B cell (primary cell): ENCODE results near the gene ACKR2. TPM values are rescaled to one million over a fixed set of nuclear protein-coding genes. Genes with fewer than 3 reads are reported as not detected.
A peak's percentile ranks its signal among the peaks of the same experiment; 100 is the strongest.

Experiments used
- ATAC-seq: fragments of 200-7000 bp; cut with Tn5 transposase; one replicate; pipeline ENCODE4 v1.10.0; 2021; ENCODE audit warnings: low read depth, mild to moderate bottlenecking, moderate number of reproducible peaks, moderate library complexity
- CTCF ChIA-PET: fragments of 350-600 bp; sonication (Branson Sonifier 250); formaldehyde crosslinking; loops from one replicate; lab custom pipeline; 2021; ENCODE audit warnings: antibody characterized with exemption, inconsistent platforms; lab: Charles Lee
- POLR2A ChIA-PET: fragments of 350-600 bp; sonication (Branson Sonifier 250); formaldehyde crosslinking; loops from one replicate; lab custom pipeline; 2021; ENCODE audit warnings: antibody characterized with exemption; lab: Charles Lee
- DNase-seq: peaks from one replicate; pipeline ENCODE4 v3.0.0; 2013
- H2AFZ ChIP-seq: 2 replicates; pipeline ENCODE4 v1.6.1; 2012; ENCODE audit warnings: mild to moderate bottlenecking, low read depth, low read length; ENCODE audit not compliant: insufficient read depth, poor library complexity, severe bottlenecking
- H3K27ac ChIP-seq, 2 donors: 1 replicate in 1 of 2; 2 replicates in 1 of 2; pipeline ENCODE4 v1.5.1; 2012 to 2013; ENCODE audit warnings: low read length in 2 of 2, mild to moderate bottlenecking in 2 of 2, moderate library complexity in 1 of 2
- H3K27me3 ChIP-seq, 4 experiments: fragments of 200-600 bp in 1 of 4; sonication (generic) in 1 of 4; replicated peaks in 1 of 4; 1 replicate in 2 of 4; 2 replicates in 2 of 4; pipeline versions ENCODE4 v1.6.1 to v1.7.0; 2013 to 2016; ENCODE audit warnings: low read length in 3 of 4, mild to moderate bottlenecking in 2 of 4, mixed read lengths in 1 of 4, moderate library complexity in 1 of 4; ENCODE audit not compliant: insufficient read depth in 4 of 4, control insufficient read depth in 3 of 4; ENCODE audit errors: control extremely low read depth in 1 of 4
- H3K36me3 ChIP-seq, 2 experiments: replicated peaks in 1 of 2; 1 replicate in 1 of 2; 2 replicates in 1 of 2; pipeline versions ENCODE4 v1.6.1 to v1.7.1; 2013; ENCODE audit warnings: low read length in 1 of 2; ENCODE audit not compliant: insufficient read depth in 2 of 2, control insufficient read depth in 1 of 2; ENCODE audit errors: control extremely low read depth in 1 of 2, extremely low read depth in 1 of 2
- H3K4me1 ChIP-seq, 2 donors: fragments of 200-600 bp in 1 of 2; sonication (generic) in 1 of 2; 1 replicate in 1 of 2; 2 replicates in 1 of 2; pipeline versions ENCODE4 v1.5.1 to v1.6.1; 2013 to 2017; ENCODE audit warnings: low read length in 2 of 2; ENCODE audit not compliant: control insufficient read depth in 2 of 2, insufficient read depth in 2 of 2
- H3K4me2 ChIP-seq: replicated peaks from 2 replicates; pipeline ENCODE3; 2012; ENCODE audit warnings: mild to moderate bottlenecking, low read depth, low read length; ENCODE audit not compliant: poor library complexity, severe bottlenecking
- H3K4me3 ChIP-seq, 5 experiments: fragments of 200-600 bp in 1 of 5; sonication (generic) in 1 of 5; 1 replicate in 3 of 5; 2 replicates in 2 of 5; pipeline versions ENCODE4 v1.5.1 to v1.7.0; 2011 to 2016; ENCODE audit warnings: low read length in 4 of 5, mild to moderate bottlenecking in 4 of 5, low read depth in 2 of 5, control low read depth in 1 of 5, moderate library complexity in 1 of 5; ENCODE audit not compliant: insufficient read depth in 1 of 5; ENCODE audit errors: control extremely low read depth in 1 of 5, extremely low read depth in 1 of 5
- H3K79me2 ChIP-seq: fragments of 200-600 bp; sonication (generic); one replicate; pipeline ENCODE4 v1.6.0; 2016; ENCODE audit warnings: low read length; ENCODE audit not compliant: control insufficient read depth, insufficient read depth
- H3K9ac ChIP-seq: fragments of 200-600 bp; sonication (generic); 2 replicates; pipeline ENCODE4 v1.6.1; 2017; ENCODE audit warnings: mild to moderate bottlenecking, low read length, moderate library complexity
- H3K9me3 ChIP-seq, 3 donors: one replicate each; pipeline versions ENCODE4 v1.6.1 to v1.7.1; 2013; ENCODE audit warnings: low read length in 2 of 3; ENCODE audit not compliant: control insufficient read depth in 2 of 3, insufficient read depth in 1 of 3; ENCODE audit errors: control extremely low read depth in 1 of 3
- H4K20me1 ChIP-seq: 2 replicates; pipeline ENCODE4 v1.6.0; 2012; ENCODE audit warnings: mild to moderate bottlenecking, low read length; ENCODE audit not compliant: insufficient read depth, control insufficient read depth, poor library complexity, severe bottlenecking
- H3K27ac Mint-ChIP-seq: one replicate; pipeline ENCODE4 v1.8.0; 2021; ENCODE audit warnings: mixed read lengths
- H3K27me3 Mint-ChIP-seq: one replicate; pipeline ENCODE4 v1.8.0; 2021; ENCODE audit warnings: mixed read lengths
- H3K4me1 Mint-ChIP-seq: one replicate; pipeline ENCODE4 v1.8.0; 2021; ENCODE audit warnings: mixed read lengths
- H3K4me3 Mint-ChIP-seq: one replicate; pipeline ENCODE4 v1.8.0; 2021; ENCODE audit warnings: mixed read lengths
- H3K9me3 Mint-ChIP-seq: one replicate; pipeline ENCODE4 v1.8.0; 2022; ENCODE audit warnings: mixed read lengths; ENCODE audit not compliant: insufficient read depth
- CTCF ChIP-seq: fragments of 200-600 bp; IDR thresholded peaks from one replicate; pipeline ENCODE4 v1.8.0; 2022; ENCODE audit warnings: antibody characterized with exemption, mild to moderate bottlenecking
- EZH2 ChIP-seq: IDR thresholded peaks from 2 replicates; pipeline ENCODE4 v1.6.1; 2012; ENCODE audit warnings: borderline replicate concordance, low read depth, mild to moderate bottlenecking, moderate library complexity, low read length; ENCODE audit not compliant: insufficient read depth, poor library complexity, severe bottlenecking
- WGBS: methylation state at CpG from one replicate; pipeline ENCODE4 v1.1.5; 2013; ENCODE audit warnings: missing lambda C conversion rate; ENCODE audit not compliant: insufficient coverage; 5-methylcytosine and 5-hydroxymethylcytosine counted together
- intact Hi-C: fragments of 100-400 bp; cut with micrococcal nuclease; formaldehyde crosslinking; loops from one replicate; pipeline ENCODE4 v1.10.0; 2022
- polyA plus RNA-seq: library from polyadenylated mRNA; depleted of rRNA; stranded (reverse); fragments of >200 nt; gene quantifications from 2 replicates; pipeline ENCODE4 v1.2.3, GENCODE V29; 2012
- total RNA-seq, 2 donors: library from RNA; stranded (reverse); fragments of 120-200 nt in 1 of 2; gene quantifications; 1 replicate in 1 of 2; 2 replicates in 1 of 2; pipeline versions ENCODE4 v1.2.3 to v1.2.4, GENCODE V29; 2013 to 2022

ACKR2 gene
- total and polyA plus RNA-seq, 2 donors (not counting 1 experiment from before 2014, with no cell fraction given) = 0.31 to 1.7 TPM

GRCh38 chr3:42831321-42831713, 22.1 kb downstream of the ACKR2 start:
- ChIA-PET CTCF (interaction anchor here (0.8 to 3.4 kb wide), 20 partner anchors 8 to 249 kb away, joined by 3 to 65 read pairs (median 5); partner anchors contain the start of genes CYP8B1 and HIGD1A), POLR2A (no interaction called here)
- Histone ChIP-seq H3K4me1 (no peaks in the 10 kb centered on the region), H3K27ac (no peak overlapping the region), H3K36me3 (no peaks in the 10 kb centered on the region), H3K79me2 (no peaks in the 10 kb centered on the region), H2AFZ (peak overlapping the region; percentile 7), H3K9me3 (no peaks in the 10 kb centered on the region), H3K4me3 (no peak overlapping the region), H3K4me2 (no peak overlapping the region), H3K27me3 (no peaks in the 10 kb centered on the region), H4K20me1 (no peaks in the 10 kb centered on the region), H3K9ac (no peak overlapping the region)
- H3K27ac Mint-ChIP-seq = no peak overlapping the region
- ATAC-seq = peak; percentile 76
- H3K27me3 Mint-ChIP-seq = peaks cover 15% of the 10 kb centered on the region
- no peak overlapping the region for H3K4me3 Mint-ChIP-seq
- no peak for TF ChIP-seq EZH2
- TF ChIP-seq CTCF = peak; percentile 88
- peak; percentile 81 for DNase-seq
- intact Hi-C loops = loop anchor here (1.0 to 2.0 kb wide), 3 partner anchors 27 to 51 kb away; partner anchors contain the start of gene HIGD1A
- H3K4me1 Mint-ChIP-seq = peaks cover 4% of the 10 kb centered on the region
- WGBS = 27% methylated on average over 3 of the region's 3 CpGs
- H3K9me3 Mint-ChIP-seq = no peaks in the 10 kb centered on the region

DNA sequence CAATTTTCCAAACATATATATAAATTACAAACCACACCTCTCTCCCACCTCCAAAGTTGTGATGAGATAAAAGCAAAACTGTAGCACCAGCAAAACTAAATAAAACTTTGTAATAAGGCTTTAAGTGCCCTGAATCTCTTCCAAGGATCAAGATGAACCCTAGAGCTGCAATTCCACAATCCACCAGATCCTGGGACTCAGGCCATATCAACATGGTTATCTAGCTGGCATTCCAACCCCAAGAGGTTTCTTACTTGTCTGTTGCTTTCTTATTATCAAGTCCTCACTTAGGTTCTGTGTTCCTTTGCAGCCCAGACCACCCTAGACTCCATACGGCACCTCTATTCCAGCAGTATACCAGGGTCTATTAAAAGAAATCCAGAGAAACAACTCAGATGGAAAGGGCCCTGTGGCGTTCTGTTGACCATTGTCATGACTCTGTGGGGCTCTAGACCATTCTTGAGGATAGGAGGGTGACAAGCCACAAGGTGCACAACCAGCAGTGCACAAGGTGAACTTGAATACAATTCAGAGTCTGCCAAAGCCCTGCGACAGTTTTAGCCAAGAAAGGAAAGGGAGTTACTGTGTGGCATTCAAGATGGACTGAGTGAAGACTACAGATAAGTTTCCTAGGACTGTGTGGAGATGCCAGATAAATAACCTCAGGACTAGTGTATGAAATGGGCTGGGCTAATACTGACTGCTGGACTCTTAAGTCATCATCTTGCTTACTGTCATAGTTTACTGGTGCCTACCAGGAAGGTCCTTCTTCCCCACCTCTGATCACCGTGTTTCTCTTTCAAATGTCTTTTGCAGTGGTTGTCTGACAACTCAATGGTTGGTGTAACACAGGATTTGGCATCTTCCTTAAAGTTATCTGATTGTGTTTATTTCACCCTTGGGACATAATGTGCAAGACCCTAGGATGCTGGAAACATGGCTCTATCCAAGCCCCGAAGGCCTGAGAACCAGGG, 27.2 kb downstream of the ACKR2 start:
- no peaks in the 10 kb centered on the region for H3K27me3 ChIP-seq
- no peak overlapping the region for H3K4me3 ChIP-seq
- H3K9me3 Mint-ChIP-seq = no peaks in the 10 kb centered on the region
- intact Hi-C loops = no loop called here
- no peaks in the 10 kb centered on the region for H3K79me2 ChIP-seq
- H3K4me3 Mint-ChIP-seq = no peak overlapping the region
- H3K27ac ChIP-seq = no peak overlapping the region
- no peak for DNase-seq
- WGBS = 91% methylated on average over 4 of the region's 5 CpGs
- H3K9ac ChIP-seq = no peak overlapping the region
- no peaks in the 10 kb centered on the region for H4K20me1 ChIP-seq
- TF ChIP-seq CTCF (no peak), EZH2 (no peak)
- peaks cover 8% of the 10 kb centered on the region for H3K4me1 Mint-ChIP-seq
- no peak overlapping the region for H2AFZ ChIP-seq
- no peak overlapping the region for H3K4me2 ChIP-seq
- ATAC-seq = no peak
- POLR2A ChIA-PET = no interaction called here
- peaks cover 0 to 4% of the 10 kb centered on the region in 2 donors for H3K4me1 ChIP-seq
- no peaks in the 10 kb centered on the region for H3K36me3 ChIP-seq
- CTCF ChIA-PET = no interaction called here
- peaks cover 0 to 5% (median 0%) of the 10 kb centered on the region in 3 donors for H3K9me3 ChIP-seq
- no peaks in the 10 kb centered on the region for H3K27me3 Mint-ChIP-seq
- no peak overlapping the region for H3K27ac Mint-ChIP-seq
